GM12878 (cell line): ENCODE data around the gene VAV2. TPM values are rescaled to one million over a fixed set of nuclear protein-coding genes. Genes with fewer than 3 reads are reported as not detected.

ENCODE experiments used
- ATAC-seq: fragments of 200-7000 bp; cut with Tn5 transposase; 3 replicates; pipeline ENCODE4 v1.9.1; 2020; ENCODE audit warnings: mild to moderate bottlenecking, moderate library complexity
- BruUV-seq: library from RNA; stranded (reverse); fragments of 400-500 nt; replicated peaks from 2 replicates; lab custom pipeline; 2021; lab: Mats Ljungman, UMichigan
- CTCF ChIA-PET: fragments of 300-600 bp; sonication (Branson Sonifier 250); formaldehyde crosslinking; extraction: SDS; loops from one replicate; lab custom pipeline; 2021; ENCODE audit warnings: inconsistent platforms; lab: Yijun Ruan, JAX
- POLR2A ChIA-PET: fragments of 350-600 bp; formaldehyde crosslinking; extraction: SDS; loops from one replicate; lab custom pipeline; 2021; ENCODE audit warnings: inconsistent platforms; lab: Charles Lee
- RAD21 ChIA-PET: fragments of 300-600 bp; sonication (Branson Sonifier 250); formaldehyde crosslinking; loops from one replicate; lab custom pipeline; 2023; ENCODE audit warnings: antibody characterized with exemption; ENCODE audit not compliant: unreplicated experiment; lab: Charles Lee
- SMC1A ChIA-PET: fragments of 300-600 bp; sonication (Branson Sonifier 250); formaldehyde crosslinking; loops from one replicate; lab custom pipeline; 2023; ENCODE audit not compliant: unreplicated experiment, uncharacterized antibody; lab: Charles Lee
- DNase-seq: peaks from one replicate; pipeline ENCODE4 v3.0.0-alpha.2; 2011; ENCODE audit warnings: low read depth, low spot score
- FAIRE-seq: peaks from 3 replicates; lab custom pipeline; 2011; peaks lifted over from hg19 to GRCh38; lab: Jason Lieb, UNC
- H2AFZ ChIP-seq: 2 replicates; pipeline ENCODE4 v1.6.0; 2011; ENCODE audit warnings: low read depth, low read length, control low read depth; ENCODE audit not compliant: control insufficient read depth
- H3K27ac ChIP-seq: 2 replicates; pipeline ENCODE4 v1.5.1; 2011; ENCODE audit warnings: control low read depth; ENCODE audit not compliant: control insufficient read depth, insufficient read depth
- H3K27me3 ChIP-seq, 2 experiments: replicated peaks in 1 of 2; 2 replicates each; pipeline versions ENCODE4 v1.6.0 to v1.6.1; 2011; ENCODE audit warnings: low read length in 1 of 2; ENCODE audit not compliant: control insufficient read depth in 2 of 2, insufficient read depth in 2 of 2
- H3K36me3 ChIP-seq, 2 experiments: 2 replicates each; pipeline ENCODE4 v1.5.1; 2011; ENCODE audit warnings: low read length in 1 of 2; ENCODE audit not compliant: control insufficient read depth in 2 of 2, insufficient read depth in 2 of 2
- H3K4me1 ChIP-seq: 2 replicates; pipeline ENCODE4 v1.6.1; 2011; ENCODE audit warnings: mild to moderate bottlenecking, low read length, moderate library complexity, mixed read lengths; ENCODE audit not compliant: control insufficient read depth, insufficient read depth
- H3K4me2 ChIP-seq: 2 replicates; pipeline ENCODE4 v1.6.0; 2011; ENCODE audit warnings: control low read depth; ENCODE audit not compliant: control insufficient read depth, insufficient read depth
- H3K4me3 ChIP-seq: fragments of 200-600 bp; sonication (generic); 2 replicates; pipeline ENCODE4 v1.5.1; 2016
- H3K79me2 ChIP-seq: 2 replicates; pipeline ENCODE4 v1.6.0; 2011; ENCODE audit warnings: low read length; ENCODE audit not compliant: control insufficient read depth, insufficient read depth
- H3K9ac ChIP-seq: 2 replicates; pipeline ENCODE4 v1.8.0; 2011; ENCODE audit warnings: low read length, control low read depth, mixed read lengths; ENCODE audit not compliant: control insufficient read depth, insufficient read depth
- H3K9me3 ChIP-seq: replicated peaks from 3 replicates; pipeline ENCODE4 v1.5.1; 2011; ENCODE audit warnings: mild to moderate bottlenecking, low read length; ENCODE audit not compliant: control insufficient read depth, insufficient read depth
- H4K20me1 ChIP-seq: 2 replicates; pipeline ENCODE4 v1.6.0; 2011; ENCODE audit not compliant: control insufficient read depth, insufficient read depth
- FOXK2 ChIP-seq: fragments of 450-650 bp; IDR thresholded peaks from 2 replicates; pipeline ENCODE4 v1.6.1; 2017; ENCODE audit warnings: mild to moderate bottlenecking, moderate library complexity
- IRF3 ChIP-seq: fragments of 450-650 bp; IDR thresholded peaks from 2 replicates; pipeline ENCODE4 v1.6.1; 2014; ENCODE audit warnings: mild to moderate bottlenecking
- RCOR1 ChIP-seq: conservative IDR thresholded peaks from 2 replicates; pipeline ENCODE4 v1.6.1; 2012; ENCODE audit warnings: low read depth, low read length, improper control_type of control experiment
- TBL1XR1 ChIP-seq: IDR thresholded peaks from 2 replicates; pipeline ENCODE4 v1.6.1; 2012; ENCODE audit warnings: low read depth, low read length, improper control_type of control experiment
- TCF7 ChIP-seq: IDR thresholded peaks from 2 replicates; pipeline ENCODE4 v1.6.1; 2014; ENCODE audit warnings: antibody characterized with exemption, borderline replicate concordance
- ZBTB33 ChIP-seq: fragments of 450-650 bp; IDR thresholded peaks from 2 replicates; pipeline ENCODE4 v1.6.1; 2017; ENCODE audit warnings: mild to moderate bottlenecking
- WGBS: methylation state at CpG from one replicate; pipeline ENCODE4 v1.1.6; 2016; ENCODE audit warnings: low lambda C conversion rate; ENCODE audit not compliant: insufficient replicate concordance, insufficient coverage; ENCODE audit errors: missing lambda C conversion rate; 5-methylcytosine and 5-hydroxymethylcytosine counted together
- in situ Hi-C: fragments of 300-500 bp; cut with MboI; formaldehyde crosslinking; loops from 9 replicates; pipeline ENCODE4 v1.14.3; 2018; ENCODE audit warnings: mixed read lengths
- intact Hi-C: fragments of 100-400 bp; cut with micrococcal nuclease; formaldehyde crosslinking; loops from one replicate; pipeline ENCODE4 v1.14.2; 2022; ENCODE audit not compliant: unreplicated experiment
- polyA plus RNA-seq, 11 experiments: library from polyadenylated mRNA; depleted of rRNA in 4 of 11; unstranded in 6 of 11; stranded (reverse) in 5 of 11; fragments of >200 nt; fragmentation: Nextera tagmentation in 4 of 11; fragmentation: Illumina TruSeq in 1 of 11; extraction: Ambion mirVana in 4 of 11; extraction: Trizol in 1 of 11; gene quantifications; 1 replicate in 1 of 11; 2 replicates in 10 of 11; pipeline versions ENCODE4 v1.2.1 to v1.2.3, GENCODE V29; 2011 to 2016; ENCODE audit warnings: inconsistent platforms in 2 of 11, missing spikeins in 2 of 11, low read depth in 1 of 11
- total RNA-seq, 4 experiments: library from RNA; depleted of rRNA in 3 of 4; stranded (reverse); fragments of >200 nt in 3 of 4; fragmentation: Illumina TruSeq in 1 of 4; extraction: Trizol in 1 of 4; gene quantifications; 2 replicates each; pipeline versions ENCODE4 v1.2.1 to v1.2.3, GENCODE V29; 2013 to 2021

Gene VAV2
- total and polyA plus RNA-seq, 10 of the 15 experiments (the other 5 are each of a cell fraction or from before 2014, with no cell fraction given), result 0.13 to 43.9 (median 16.9) TPM

GRCh38 chr9:133878402-133878801 lies 113.7 kb downstream of the VAV2 start:
- no peak overlapping the region for H3K9ac ChIP-seq
- intact Hi-C loops (no loop called here), in situ Hi-C loops (no loop called here)
- ChIA-PET POLR2A (no interaction called here), CTCF (interaction anchor here (0.6 to 1.1 kb wide), 2 partner anchors 139 to 1464 kb away, joined by 3 read pairs; no protein-coding TSS in a partner anchor), RAD21 (no interaction called here), SMC1A (no interaction called here)
- no peak for FAIRE-seq
- no peaks in the 10 kb centered on the region for H3K27me3 ChIP-seq
- no peak overlapping the region for H3K4me3 ChIP-seq
- BruUV-seq, result no TSS peak
- no peak for ATAC-seq
- no peak overlapping the region for H2AFZ ChIP-seq
- TF ChIP-seq IRF3 (no peak), FOXK2 (no peak), ZBTB33 (no peak), RCOR1 (no peak), TBL1XR1 (no peak), TCF7 (no peak)
- peaks cover 4% of the 10 kb centered on the region for H3K79me2 ChIP-seq
- H3K27ac ChIP-seq, result no peak overlapping the region
- no peaks in the 10 kb centered on the region for H3K9me3 ChIP-seq
- no peak for DNase-seq
- H4K20me1 ChIP-seq, result no peaks in the 10 kb centered on the region; the same call in 1 of the 2 replicates
- no peaks in the 10 kb centered on the region for H3K4me1 ChIP-seq
- WGBS, result 59% methylated on average over 12 of the region's 13 CpGs
- H3K36me3 ChIP-seq, result peaks cover 0 to 5% of the 10 kb centered on the region in 2 experiments; a peak in 2 of 4 replicates
- H3K4me2 ChIP-seq, result no peak overlapping the region
